Neuronal stem cell (in vitro differentiated cells): ENCODE data around the gene QRICH1.

Source experiments
- DNase-seq: peaks from one replicate; pipeline ENCODE4 v3.0.0-alpha.2; 2013; ENCODE audit warnings: low spot score
- H2AFZ ChIP-seq: one replicate; pipeline ENCODE4 v1.6.1; 2013; ENCODE audit warnings: mild to moderate bottlenecking, low read length, inconsistent platforms
- H2AK5ac ChIP-seq: 2 replicates; pipeline ENCODE4 v1.6.1; 2013; ENCODE audit warnings: low read depth, mild to moderate bottlenecking, inconsistent platforms, low read length, moderate library complexity, mixed read lengths
- H2BK120ac ChIP-seq: 2 replicates; pipeline ENCODE4 v1.6.1; 2013; ENCODE audit warnings: low read depth, mild to moderate bottlenecking, inconsistent platforms, low read length, moderate library complexity, mixed read lengths
- H2BK12ac ChIP-seq: one replicate; pipeline ENCODE4 v1.6.1; 2013; ENCODE audit warnings: low read length, inconsistent platforms
- H2BK15ac ChIP-seq: 2 replicates; pipeline ENCODE4 v1.6.1; 2013; ENCODE audit warnings: mild to moderate bottlenecking, low read length, inconsistent platforms, mixed read lengths
- H2BK5ac ChIP-seq: one replicate; pipeline ENCODE4 v1.6.1; 2013; ENCODE audit warnings: inconsistent platforms, mild to moderate bottlenecking, low read length, moderate library complexity
- H3K14ac ChIP-seq: one replicate; pipeline ENCODE4 v1.6.1; 2013; ENCODE audit warnings: low read length, inconsistent platforms
- H3K18ac ChIP-seq: 2 replicates; pipeline ENCODE4 v1.6.1; 2013; ENCODE audit warnings: low read length, inconsistent platforms
- H3K23ac ChIP-seq: 2 replicates; pipeline ENCODE4 v1.6.1; 2013; ENCODE audit warnings: low read depth, mild to moderate bottlenecking, mixed read lengths, low read length, inconsistent platforms; ENCODE audit not compliant: poor library complexity
- H3K27ac ChIP-seq: replicated peaks from 3 replicates; pipeline ENCODE4 v1.5.1; 2013; ENCODE audit warnings: low read length, inconsistent platforms
- H3K27me3 ChIP-seq, 3 experiments: 2 replicates each; pipeline ENCODE4 v1.6.1; 2013; ENCODE audit warnings: low read length in 3 of 3, mild to moderate bottlenecking in 2 of 3, inconsistent platforms in 1 of 3, low read depth in 1 of 3, mixed read lengths in 1 of 3, moderate library complexity in 1 of 3; ENCODE audit not compliant: control insufficient read depth in 3 of 3, insufficient read depth in 3 of 3
- H3K36me3 ChIP-seq, 2 donors: replicated peaks in 1 of 2; 2 replicates each; pipeline ENCODE4 v1.6.1; 2013; ENCODE audit warnings: low read length in 2 of 2; ENCODE audit not compliant: control insufficient read depth in 2 of 2, insufficient read depth in 2 of 2
- H3K4ac ChIP-seq: 2 replicates; pipeline ENCODE4 v1.6.1; 2013; ENCODE audit warnings: inconsistent platforms, mild to moderate bottlenecking, low read length, moderate library complexity
- H3K4me1 ChIP-seq, 2 donors: 1 replicate in 1 of 2; 2 replicates in 1 of 2; pipeline ENCODE4 v1.6.1; 2013; ENCODE audit warnings: low read length in 2 of 2, low read depth in 1 of 2; ENCODE audit not compliant: control insufficient read depth in 2 of 2, insufficient read depth in 1 of 2
- H3K4me2 ChIP-seq: one replicate; pipeline ENCODE4 v1.6.1; 2013; ENCODE audit warnings: mild to moderate bottlenecking, low read length, inconsistent platforms; ENCODE audit not compliant: insufficient read depth, poor library complexity, severe bottlenecking
- H3K4me3 ChIP-seq, 2 donors: 2 replicates each; pipeline ENCODE4 v1.5.1; 2013; ENCODE audit warnings: low read length in 2 of 2, mild to moderate bottlenecking in 2 of 2, inconsistent platforms in 1 of 2, moderate library complexity in 1 of 2
- H3K79me1 ChIP-seq: one replicate; pipeline ENCODE4 v1.6.1; 2013; ENCODE audit warnings: low read depth, mild to moderate bottlenecking, inconsistent platforms, low read length, moderate library complexity
- H3K9ac ChIP-seq: one replicate; pipeline ENCODE4 v1.6.1; 2013; ENCODE audit warnings: mild to moderate bottlenecking, low read depth, low read length, inconsistent platforms; ENCODE audit not compliant: poor library complexity
- H3K9me3 ChIP-seq, 2 donors: replicated peaks in 1 of 2; 2 replicates each; pipeline versions ENCODE3 to v1.6.1; 2013; ENCODE audit warnings: low read length in 2 of 2, mild to moderate bottlenecking in 2 of 2, inconsistent platforms in 1 of 2, low read depth in 1 of 2, mixed read lengths in 1 of 2, moderate library complexity in 1 of 2; ENCODE audit not compliant: control insufficient read depth in 2 of 2, insufficient read depth in 1 of 2
- H4K8ac ChIP-seq: one replicate; pipeline ENCODE4 v1.6.1; 2013; ENCODE audit warnings: low read depth, mild to moderate bottlenecking, inconsistent platforms, low read length, moderate library complexity
- H4K91ac ChIP-seq: one replicate; pipeline ENCODE4 v1.6.1; 2013; ENCODE audit warnings: low read length, low read depth, mild to moderate bottlenecking, inconsistent platforms; ENCODE audit not compliant: poor library complexity
- WGBS, 2 donors: extraction: QIAGEN DNeasy Blood & Tissue Kit; methylation state at CpG; one replicate each; pipeline ENCODE4 v1.1.7; 2013; ENCODE audit warnings: missing lambda C conversion rate in 2 of 2, mixed read lengths in 1 of 2; ENCODE audit not compliant: insufficient read length in 2 of 2, insufficient replicate concordance in 1 of 2; ENCODE audit errors: extremely low coverage in 2 of 2; 5-methylcytosine and 5-hydroxymethylcytosine counted together

Gene QRICH1

DNA sequence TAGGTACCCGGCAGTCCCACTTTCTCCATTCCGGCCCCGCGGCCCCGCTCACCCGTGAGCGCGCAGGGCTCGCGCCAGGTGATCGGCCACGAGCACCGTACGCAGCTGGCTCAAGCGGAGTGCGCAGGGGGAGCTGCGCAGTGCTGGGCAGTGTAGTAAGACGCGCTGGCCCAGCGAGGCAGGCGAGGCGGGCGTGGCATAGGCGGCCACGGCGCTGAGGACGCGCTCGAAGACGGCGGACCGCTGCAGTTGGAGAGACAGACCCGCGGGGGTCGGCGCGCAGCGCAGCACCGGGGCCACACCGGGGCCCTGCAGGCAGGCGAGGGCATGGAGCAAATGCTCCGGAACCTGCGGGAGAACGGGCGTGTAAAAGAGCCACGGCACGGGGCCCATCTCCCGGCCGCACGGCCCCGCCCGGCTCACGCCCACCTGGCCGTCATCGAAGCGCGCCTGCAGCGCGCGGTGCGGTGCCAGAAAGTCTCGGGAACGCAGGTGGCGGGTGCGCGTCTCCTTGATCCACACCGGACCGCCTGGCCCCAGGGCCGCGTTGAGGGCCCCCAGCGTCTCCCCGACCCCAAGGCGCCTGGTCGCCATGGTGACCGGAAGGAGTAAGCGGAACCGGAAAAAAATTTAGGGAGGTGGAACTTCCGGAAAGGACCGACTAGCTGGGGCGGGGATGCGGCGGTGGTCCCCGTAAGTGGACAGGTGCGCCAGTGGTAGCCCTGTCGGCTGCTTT lies 75.7 kb downstream of the QRICH1 start, which contains the start of gene DALRD3:
DALRD3 (minus strand) TSS at position 610 of the 736 bp plus-strand sequence; CDS start at position 594, 16 bp downstream.
- Histone ChIP-seq H3K4ac (no peak within 1 kb of the TSS), H2BK12ac (no peak within 1 kb of the TSS), H3K4me2 (peak within 1 kb of the TSS; percentile 71), H2AFZ (peak within 1 kb of the TSS; percentile 92), H2BK120ac (no peak within 1 kb of the TSS), H3K4me3 (peak within 1 kb of the TSS; percentile 91 to 98), H3K4me1 (peaks cover 21% of the 10 kb centered on the region in 2 donors), H3K23ac (peak within 1 kb of the TSS; percentile 97), H3K36me3 (peaks cover 40 to 48% of the 10 kb centered on the region in 2 donors), H2BK15ac (peak within 1 kb of the TSS; percentile 63), H3K18ac (peak within 1 kb of the TSS; percentile 85), H4K8ac (no peak within 1 kb of the TSS), H4K91ac (no peak within 1 kb of the TSS), H3K79me1 (peaks cover 29% of the 10 kb centered on the region), H3K27ac (peak within 1 kb of the TSS; percentile 55), H3K9me3 (no peaks in the 10 kb centered on the region), H3K14ac (peak within 1 kb of the TSS; percentile 66), H2BK5ac (peak within 1 kb of the TSS; percentile 71), H3K9ac (peak within 1 kb of the TSS; percentile 95), H2AK5ac (peak within 1 kb of the TSS; percentile 73), H3K27me3 (no peaks in the 10 kb centered on the region)
- peak; percentile 56 for DNase-seq
- no CpG with 5 or more reads among the region's 85 CpGs for WGBS, 2 donors

DNA sequence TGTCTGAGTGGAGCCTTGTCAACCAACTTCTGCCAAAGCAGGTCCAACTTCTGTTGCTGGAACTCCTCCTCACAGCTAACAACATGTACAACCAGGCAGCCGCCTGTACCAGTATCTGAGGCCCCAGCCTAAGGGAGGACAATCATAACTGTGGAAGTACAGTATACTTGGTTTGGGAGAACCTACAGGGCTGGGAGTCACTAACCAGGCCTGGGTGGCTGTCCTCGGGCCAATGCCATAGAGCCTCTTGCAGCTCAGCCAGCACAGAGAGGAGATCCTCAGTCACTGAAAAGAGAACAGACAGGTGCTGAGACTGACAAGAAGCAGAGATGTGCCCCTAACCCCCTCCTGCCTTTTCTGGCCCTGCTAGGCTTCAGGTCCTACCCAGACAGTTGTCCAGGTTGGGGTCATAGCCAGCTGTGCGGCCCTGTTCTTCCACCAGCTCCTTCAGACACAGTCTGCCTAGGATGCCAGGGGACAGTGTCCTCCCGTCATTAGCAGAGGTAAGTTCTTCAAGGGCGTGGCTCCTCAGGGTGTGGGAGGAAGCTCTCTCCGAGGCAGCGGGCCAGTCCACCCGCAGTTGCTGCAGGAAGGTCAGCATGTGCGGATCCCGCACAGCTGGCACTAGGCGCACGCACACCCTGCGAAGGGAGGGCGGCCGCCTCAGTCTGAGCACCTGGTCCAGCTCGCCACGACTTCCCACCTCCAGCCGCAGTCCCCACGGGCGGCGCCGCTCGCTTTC lies 76.5 kb downstream of the QRICH1 start:
- Histone ChIP-seq H3K9ac (peak overlapping the region; percentile 95), H2AK5ac (peak overlapping the region; percentile 73), H3K4me2 (peak overlapping the region; percentile 71), H2BK5ac (peak overlapping the region; percentile 71), H3K4me3 (peak overlapping the region; percentile 91 to 98), H3K18ac (peak overlapping the region; percentile 13), H2AFZ (peak overlapping the region; percentile 92), H3K4ac (no peak overlapping the region), H3K79me1 (peaks cover 28% of the 10 kb centered on the region), H4K8ac (no peak overlapping the region), H2BK15ac (peak overlapping the region; percentile 63), H2BK120ac (no peak overlapping the region), H3K14ac (no peak overlapping the region), H3K36me3 (peaks cover 44 to 49% of the 10 kb centered on the region in 2 donors), H3K27ac (no peak overlapping the region), H3K9me3 (no peaks in the 10 kb centered on the region), H4K91ac (no peak overlapping the region), H3K23ac (peak overlapping the region; percentile 97), H3K4me1 (peaks cover 14% of the 10 kb centered on the region in 2 donors), H2BK12ac (no peak overlapping the region), H3K27me3 (no peaks in the 10 kb centered on the region)
- WGBS, 2 donors = no CpG with 5 or more reads among the region's 23 CpGs
- no peak for DNase-seq

DNA sequence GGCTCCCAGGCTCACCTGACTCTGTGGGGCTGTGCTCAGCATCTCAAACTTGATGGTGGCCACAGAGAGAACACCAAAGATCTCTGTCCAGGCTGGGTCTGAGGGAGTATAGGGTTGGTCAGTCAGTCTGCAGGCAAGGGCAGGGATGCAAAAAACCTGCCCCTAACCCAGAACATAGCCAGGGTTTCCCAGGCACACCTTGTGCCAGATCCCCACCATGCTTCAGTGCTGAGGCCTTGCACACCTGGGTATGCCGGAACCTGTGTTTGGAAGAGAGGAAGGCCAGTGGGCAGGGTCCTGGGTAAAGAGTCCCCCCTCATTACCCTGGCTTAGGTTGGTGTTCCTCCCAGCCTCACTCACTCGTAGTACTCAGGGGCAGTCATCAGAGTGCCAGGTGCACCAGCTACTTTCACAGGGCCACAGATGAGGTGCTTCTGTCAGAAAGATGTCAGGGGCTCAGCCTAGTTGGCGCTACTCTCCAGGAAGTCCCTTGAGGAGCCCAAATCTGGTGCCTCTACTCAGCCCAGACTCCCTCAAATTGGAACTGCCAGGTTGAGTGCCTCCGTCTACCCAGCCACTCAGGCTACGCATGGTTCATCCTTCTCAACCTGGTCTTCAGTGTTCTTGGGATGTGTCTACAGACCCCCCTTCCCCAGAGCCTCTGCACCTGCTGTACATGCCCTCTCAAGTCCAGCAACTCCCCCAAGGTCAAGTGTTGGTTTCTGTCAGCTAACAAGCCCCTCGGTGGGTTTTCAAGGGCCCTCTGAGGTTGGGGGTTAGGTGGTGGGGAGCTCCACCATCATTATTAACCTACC lies 77.2 kb downstream of the QRICH1 start:
- Histone ChIP-seq H4K8ac (no peak overlapping the region), H3K9me3 (no peaks in the 10 kb centered on the region), H3K79me1 (peaks cover 32% of the 10 kb centered on the region), H3K4me2 (no peak overlapping the region), H3K23ac (peak overlapping the region; percentile 6), H3K27me3 (no peaks in the 10 kb centered on the region), H4K91ac (no peak overlapping the region), H3K14ac (no peak overlapping the region), H3K4me3 (peak overlapping the region in 1 of 2 donors; percentile 8), H2BK120ac (no peak overlapping the region), H2AFZ (no peak overlapping the region), H3K4me1 (peaks cover 13 to 14% of the 10 kb centered on the region in 2 donors), H3K27ac (no peak overlapping the region), H2BK12ac (no peak overlapping the region), H3K36me3 (peaks cover 52 to 56% of the 10 kb centered on the region in 2 donors), H3K9ac (no peak overlapping the region), H2BK15ac (no peak overlapping the region), H3K4ac (peak overlapping the region; percentile 19), H2AK5ac (no peak overlapping the region), H2BK5ac (peak overlapping the region; percentile 20), H3K18ac (peak overlapping the region; percentile 18)
- WGBS, 2 donors = no CpG with 5 or more reads among the region's 6 CpGs
- no peak for DNase-seq
